HG02884 (cell line): Measurements from ENCODE around the gene POLE.

Experiments used
- ATAC-seq: cut with Tn5 transposase; IDR thresholded peaks from one replicate; pipeline ENCODE4 v1.9.1; 2021; ENCODE audit warnings: mild to moderate bottlenecking, moderate library complexity; ENCODE audit not compliant: unreplicated experiment

The POLE gene

GRCh38 chr12:132633398-132633797 lies 53.7 kb downstream of the POLE start:
- ATAC-seq = no peak

- no peak for ATAC-seq
These were observed 54.5 kb downstream of the POLE start for GRCh38 chr12:132632521-132633228.

- no peak for ATAC-seq
These were observed 55.5 kb downstream of the POLE start for GRCh38 chr12:132631666-132632065.

GRCh38 chr12:132630672-132631071 lies 56.5 kb downstream of the POLE start:
- ATAC-seq = no peak

- no peak for ATAC-seq
These were observed 57.8 kb downstream of the POLE start for GRCh38 chr12:132629330-132629729.

- ATAC-seq = no peak
These were observed 61.3 kb downstream of the POLE start for GRCh38 chr12:132625731-132626430.

GRCh38 chr12:132624910-132625630 lies 62.1 kb downstream of the POLE start:
- ATAC-seq = no peak

GRCh38 chr12:132624186-132624855 lies 62.8 kb downstream of the POLE start:
- no peak for ATAC-seq

- ATAC-seq = no peak
These were observed 63.9 kb downstream of the POLE start for GRCh38 chr12:132623072-132623869.

GRCh38 chr12:132622437-132623071 lies 64.6 kb downstream of the POLE start:
- ATAC-seq = no peak

GRCh38 chr12:132621657-132622435 lies 65.3 kb downstream of the POLE start:
- no peak for ATAC-seq

- ATAC-seq = no peak
These were observed 66.1 kb downstream of the POLE start for GRCh38 chr12:132620899-132621656.

- no peak for ATAC-seq
These were observed 66.8 kb downstream of the POLE start for GRCh38 chr12:132620113-132620898.

- no peak for ATAC-seq
These were observed 67.6 kb downstream of the POLE start for GRCh38 chr12:132619386-132620112.

- ATAC-seq = no peak
These were observed 68.1 kb downstream of the POLE start for GRCh38 chr12:132619071-132619385.

GRCh38 chr12:132618683-132619043 lies 68.5 kb downstream of the POLE start, which contains the start of gene P2RX2:
Gene P2RX2, plus strand, starts transcription at chr12:132618776. Its CDS starts 41 bp downstream, at chr12:132618817.
- ATAC-seq = no peak
